Hepatocyte (in vitro differentiated cells): ENCODE data around the gene SORL1-AS1.

ENCODE experiments used
- CTCF ChIP-seq: fragments of 200-600 bp; sonication (generic); IDR thresholded peaks from 2 replicates; pipeline ENCODE4 v1.5.1; 2016; ENCODE audit warnings: antibody characterized with exemption, mild to moderate bottlenecking; ENCODE audit not compliant: poor library complexity
- EZH2phosphoT487 ChIP-seq: fragments of 200-600 bp; sonication (generic); IDR thresholded peaks from one replicate; pipeline ENCODE4 v1.6.1; 2018; ENCODE audit warnings: antibody characterized with exemption, mild to moderate bottlenecking, low read depth, moderate library complexity; ENCODE audit not compliant: unreplicated experiment, severe bottlenecking

DNA sequence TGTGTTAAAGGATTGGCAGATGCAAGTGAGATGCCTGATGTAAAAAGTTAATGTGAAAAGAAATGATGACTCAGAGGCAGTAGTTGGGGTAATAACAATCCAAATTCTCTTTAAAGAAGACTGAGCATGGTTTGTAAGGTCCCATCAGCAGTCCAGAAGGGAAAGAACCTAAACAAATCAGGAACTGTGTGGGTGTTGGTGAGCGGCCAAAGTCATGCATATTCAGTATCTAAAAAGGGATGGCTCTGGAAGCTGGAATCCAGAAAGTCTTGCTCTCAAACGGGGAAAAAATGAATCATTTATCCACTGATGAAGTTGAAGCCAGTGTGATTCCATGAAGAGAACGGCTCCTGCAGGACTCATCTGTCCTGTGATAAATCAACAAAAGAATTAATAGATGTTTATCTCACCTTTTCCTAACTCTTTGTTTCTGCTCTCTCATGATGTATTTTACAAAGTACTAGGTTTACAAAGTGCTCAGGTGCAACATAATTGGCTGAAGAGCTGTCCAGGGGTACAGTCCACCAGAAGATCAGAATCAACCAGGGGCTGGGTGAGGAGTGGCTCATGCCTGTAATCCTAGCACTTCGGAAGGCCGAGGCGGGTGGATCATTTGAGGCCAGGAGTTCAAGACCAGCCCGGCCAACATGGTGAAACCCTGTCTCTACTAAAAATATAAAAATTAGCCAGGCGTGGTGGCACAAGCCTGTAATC is 20.5 kb upstream of the SORL1-AS1 start:
- no peak for TF ChIP-seq CTCF
- no peak for TF ChIP-seq EZH2phosphoT487
